Activated CD4-positive, CD25-positive, alpha-beta regulatory T cell treated with anti-CD3 and anti-CD28 coated beads, Interleukin-2, amount 50 U/mL, for 16 hours (primary cell): ENCODE results near the gene PSD4.

Source experiments
- DNase-seq: peaks from one replicate; pipeline ENCODE4 v3.0.0-alpha.2; 2020; ENCODE audit warnings: low read depth, low spot score

Gene PSD4

GRCh38 chr2:113173542-113174375, at the start of gene PSD4:
Gene PSD4 (plus strand): TSS chr2:113173971. CDS start chr2:113182457, 8,486 bp downstream.
- peak; percentile 69 for DNase-seq

- no peak for DNase-seq
Observed at GRCh38 chr2:113124181-113124961, 49.4 kb upstream of the PSD4 start.

- DNase-seq, result no peak
Observed at GRCh38 chr2:113124984-113125855, 48.6 kb upstream of the PSD4 start.

- no peak for DNase-seq
Observed at GRCh38 chr2:113126845-113127645, 46.7 kb upstream of the PSD4 start, which contains the start of gene IL1RN. Gene IL1RN (plus strand): TSS chr2:113127598. CDS start chr2:113127625, 27 bp downstream.

- no peak for DNase-seq
Observed at GRCh38 chr2:113127646-113128570, 45.9 kb upstream of the PSD4 start.

- DNase-seq, result no peak
Observed at GRCh38 chr2:113129519-113130078, 44.2 kb upstream of the PSD4 start.

GRCh38 chr2:113131352-113132185, 42.2 kb upstream of the PSD4 start:
- no peak for DNase-seq

GRCh38 chr2:113132414-113133021, 41.3 kb upstream of the PSD4 start:
- DNase-seq, result no peak

- DNase-seq, result no peak
Observed at GRCh38 chr2:113133704-113134598, 39.8 kb upstream of the PSD4 start.

GRCh38 chr2:113134717-113135116, 39.1 kb upstream of the PSD4 start:
- DNase-seq, result no peak

- no peak for DNase-seq
Observed at GRCh38 chr2:113135317-113135716, 38.5 kb upstream of the PSD4 start.

GRCh38 chr2:113136828-113137775, 36.7 kb upstream of the PSD4 start:
- DNase-seq, result peak; percentile 20

- no peak for DNase-seq
Observed at GRCh38 chr2:113137827-113138226, 35.9 kb upstream of the PSD4 start.

- peak; percentile 42 for DNase-seq
Observed at GRCh38 chr2:113138428-113139322, 35.1 kb upstream of the PSD4 start.

GRCh38 chr2:113141451-113141850, 32.3 kb upstream of the PSD4 start:
- no peak for DNase-seq
